Activated T-helper 17 cell treated with anti-CD3 and anti-CD28 coated beads, Interleukin-2, amount 50 U/mL, for 72 hours (primary cell): Measurements from ENCODE around the gene TMEM119. TPM values are rescaled to one million over a fixed set of nuclear protein-coding genes. Genes with fewer than 3 reads are reported as not detected.

Experiments used
- ATAC-seq: fragments of 150-1000 bp; cut with Tn5 transposase; replicated peaks from 2 replicates; pipeline ENCODE4 v1.10.0; 2021; ENCODE audit warnings: mild to moderate bottlenecking, moderate library complexity
- H3K27ac Mint-ChIP-seq: one replicate; pipeline ENCODE4 v1.8.0; 2022; ENCODE audit warnings: mixed read lengths
- H3K27me3 Mint-ChIP-seq: one replicate; pipeline ENCODE4 v1.8.0; 2022; ENCODE audit warnings: mixed read lengths
- H3K36me3 Mint-ChIP-seq: one replicate; pipeline ENCODE4 v1.8.0; 2022; ENCODE audit warnings: low read depth, mild to moderate bottlenecking, mixed read lengths
- H3K4me1 Mint-ChIP-seq: one replicate; pipeline ENCODE4 v1.8.0; 2022; ENCODE audit warnings: mixed read lengths
- H3K4me3 Mint-ChIP-seq: one replicate; pipeline ENCODE4 v1.8.0; 2022; ENCODE audit warnings: mild to moderate bottlenecking, mixed read lengths
- H3K9me3 Mint-ChIP-seq: one replicate; pipeline ENCODE4 v1.8.0; 2022; ENCODE audit warnings: mixed read lengths
- total RNA-seq, 2 donors: library from RNA; stranded (reverse); gene quantifications; one replicate each; pipeline ENCODE4 v1.2.3, GENCODE V29; 2022

TMEM119 gene
- total RNA-seq, 2 donors from 2014 or later = 0.24 to 0.71 TPM

- no peak for ATAC-seq
- Mint-ChIP-seq H3K36me3 (peaks cover 94% of the 10 kb centered on the region), H3K4me3 (peak overlapping the region; percentile 38), H3K4me1 (peaks cover 58% of the 10 kb centered on the region), H3K27me3 (no peaks in the 10 kb centered on the region), H3K27ac (peak overlapping the region; percentile 52), H3K9me3 (no peaks in the 10 kb centered on the region)
Observed at GRCh38 chr12:108553799-108554198, 44.1 kb downstream of the TMEM119 start.

GRCh38 chr12:108551535-108551934 lies 46.3 kb downstream of the TMEM119 start:
- H3K36me3 Mint-ChIP-seq = peaks cover 95% of the 10 kb centered on the region
- H3K27ac Mint-ChIP-seq = no peak overlapping the region
- H3K4me3 Mint-ChIP-seq = peak overlapping the region; percentile 38
- no peaks in the 10 kb centered on the region for H3K9me3 Mint-ChIP-seq
- ATAC-seq = no peak
- H3K27me3 Mint-ChIP-seq = no peaks in the 10 kb centered on the region
- H3K4me1 Mint-ChIP-seq = peaks cover 47% of the 10 kb centered on the region

GRCh38 chr12:108548954-108549521 lies 48.8 kb downstream of the TMEM119 start:
- Mint-ChIP-seq H3K9me3 (no peaks in the 10 kb centered on the region), H3K27me3 (no peaks in the 10 kb centered on the region), H3K4me3 (no peak overlapping the region), H3K4me1 (peaks cover 38% of the 10 kb centered on the region), H3K36me3 (peaks cover 99% of the 10 kb centered on the region), H3K27ac (no peak overlapping the region)
- no peak for ATAC-seq

DNA sequence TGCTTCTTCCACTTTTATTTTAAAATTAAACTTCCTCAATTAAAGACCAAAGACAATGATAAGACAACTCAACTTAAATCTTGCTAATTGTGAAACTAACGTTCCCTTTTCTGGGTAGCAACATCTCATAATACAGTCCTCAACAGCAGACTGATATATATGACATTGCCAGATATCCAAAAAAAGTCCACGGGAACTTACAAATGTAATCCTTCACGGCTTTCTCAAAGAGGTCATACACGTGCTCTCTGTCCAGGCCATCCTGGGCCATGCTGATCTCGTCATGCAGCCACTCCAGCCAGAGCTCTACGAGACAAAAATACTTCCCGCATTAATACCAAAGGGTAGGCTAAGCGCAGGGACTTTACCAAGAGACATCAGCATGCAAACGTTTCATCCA lies 50.2 kb downstream of the TMEM119 start:
- Mint-ChIP-seq H3K36me3 (peaks cover 99% of the 10 kb centered on the region), H3K27me3 (no peaks in the 10 kb centered on the region), H3K4me3 (no peak overlapping the region), H3K4me1 (peaks cover 25% of the 10 kb centered on the region), H3K9me3 (no peaks in the 10 kb centered on the region), H3K27ac (no peak overlapping the region)
- ATAC-seq = no peak

- H3K36me3 Mint-ChIP-seq = peaks cover 95% of the 10 kb centered on the region
- no peaks in the 10 kb centered on the region for H3K9me3 Mint-ChIP-seq
- peaks cover 5% of the 10 kb centered on the region for H3K4me1 Mint-ChIP-seq
- no peak overlapping the region for H3K27ac Mint-ChIP-seq
- no peak for ATAC-seq
- H3K4me3 Mint-ChIP-seq = no peak overlapping the region
- no peaks in the 10 kb centered on the region for H3K27me3 Mint-ChIP-seq
Observed at GRCh38 chr12:108543652-108544051, 54.2 kb downstream of the TMEM119 start.

GRCh38 chr12:108542320-108542719 lies 55.6 kb downstream of the TMEM119 start:
- no peaks in the 10 kb centered on the region for H3K27me3 Mint-ChIP-seq
- H3K9me3 Mint-ChIP-seq = no peaks in the 10 kb centered on the region
- no peak overlapping the region for H3K27ac Mint-ChIP-seq
- no peak for ATAC-seq
- H3K4me3 Mint-ChIP-seq = no peak overlapping the region
- peaks cover 5% of the 10 kb centered on the region for H3K4me1 Mint-ChIP-seq
- H3K36me3 Mint-ChIP-seq = peaks cover 95% of the 10 kb centered on the region

Other genes with a start within 250 kb of the TMEM119 start
- 1 to 10 TPM; 2.9 to 3.6 TPM for gene FICD, start 82.8 kb downstream of the TMEM119 start, total RNA-seq
- gene SART3, start 36.9 kb downstream of the TMEM119 start, total RNA-seq = 10 to 100 TPM; 85.0 to 98.6 TPM
- 10 to 100 TPM; 93.3 to 98.7 TPM for gene ISCU, start 35.5 kb downstream of the TMEM119 start, total RNA-seq
- 10 to 100 TPM; 79.7 to 89.1 TPM for gene SELPLG, start 35.8 kb upstream of the TMEM119 start, total RNA-seq
- gene CORO1C, start 133.4 kb upstream of the TMEM119 start, total RNA-seq = 100 to 1,000 TPM in 1 of 2 donors, 10 to 100 TPM in 1; 81.9 to 101 TPM